Activated T-cell treated with anti-CD3 and anti-CD28 coated beads, Interleukin-2, amount 50 U/mL, for 4 hours (primary cell): ENCODE measurements around the gene CFAP54. TPM values are rescaled to one million over a fixed set of nuclear protein-coding genes. Genes with fewer than 3 reads are reported as not detected.

ENCODE experiments used
- ATAC-seq, 2 donors: fragments of 200-7000 bp; cut with Tn5 transposase; one replicate each; pipeline ENCODE4 v1.10.0; 2021
- DNase-seq: peaks from one replicate; pipeline ENCODE4 v3.0.0-alpha.2; 2020
- H3K27me3 Mint-ChIP-seq: one replicate; pipeline ENCODE4 v1.8.0; 2021; ENCODE audit warnings: low read depth, mixed read lengths
- H3K36me3 Mint-ChIP-seq: one replicate; pipeline ENCODE4 v1.8.0; 2022; ENCODE audit warnings: mixed read lengths; ENCODE audit not compliant: insufficient read depth
- H3K4me1 Mint-ChIP-seq: one replicate; pipeline ENCODE4 v1.8.0; 2021; ENCODE audit warnings: low read depth, mixed read lengths
- H3K4me3 Mint-ChIP-seq: one replicate; pipeline ENCODE4 v1.8.0; 2021; ENCODE audit warnings: mild to moderate bottlenecking, moderate library complexity, mixed read lengths
- H3K9me3 Mint-ChIP-seq: one replicate; pipeline ENCODE4 v1.8.0; 2021; ENCODE audit warnings: mixed read lengths
- total RNA-seq, 3 donors: library from RNA; stranded (reverse); gene quantifications; one replicate each; pipeline ENCODE4 v1.2.1, GENCODE V29; 2021

The CFAP54 gene
- total RNA-seq, 3 donors from 2014 or later, result 0.15 to 0.32 (median 0.24) TPM

- DNase-seq (no peak), ATAC-seq (no peak)
- Mint-ChIP-seq H3K27me3 (no peaks in the 10 kb centered on the region), H3K9me3 (peaks cover 10% of the 10 kb centered on the region), H3K36me3 (no peaks in the 10 kb centered on the region), H3K4me3 (no peak overlapping the region), H3K4me1 (no peaks in the 10 kb centered on the region)
Observed at GRCh38 chr12:96809522-96809921, 320.1 kb downstream of the CFAP54 start.

GRCh38 chr12:96810057-96810456, 320.7 kb downstream of the CFAP54 start:
- no peaks in the 10 kb centered on the region for H3K27me3 Mint-ChIP-seq
- peaks cover 6% of the 10 kb centered on the region for H3K9me3 Mint-ChIP-seq
- DNase-seq (no peak), ATAC-seq (no peak)
- no peaks in the 10 kb centered on the region for H3K36me3 Mint-ChIP-seq
- H3K4me3 Mint-ChIP-seq, result no peak overlapping the region
- no peaks in the 10 kb centered on the region for H3K4me1 Mint-ChIP-seq

DNA sequence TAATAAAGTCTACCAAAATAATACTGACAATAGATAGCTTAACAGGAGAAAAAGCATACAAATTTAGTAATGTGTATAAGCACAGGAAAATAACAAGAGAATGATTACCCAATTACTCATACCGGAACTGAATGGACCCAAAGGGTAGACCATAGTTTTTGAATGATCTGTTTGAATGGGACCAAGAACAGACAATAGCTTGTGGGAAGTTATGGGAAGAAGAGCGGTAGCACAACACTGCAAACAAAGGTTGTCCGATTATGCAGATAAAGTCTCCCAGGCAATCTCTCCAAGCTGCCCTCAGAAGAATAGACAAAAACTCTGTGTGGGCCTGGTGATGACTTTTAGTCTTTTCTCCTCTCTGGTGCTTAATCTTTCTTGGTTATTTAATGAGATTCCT, 321.1 kb downstream of the CFAP54 start:
- no peak for ATAC-seq
- no peaks in the 10 kb centered on the region for H3K27me3 Mint-ChIP-seq
- H3K4me1 Mint-ChIP-seq, result no peaks in the 10 kb centered on the region
- peaks cover 6% of the 10 kb centered on the region for H3K9me3 Mint-ChIP-seq
- no peak for DNase-seq
- H3K36me3 Mint-ChIP-seq, result no peaks in the 10 kb centered on the region
- H3K4me3 Mint-ChIP-seq, result no peak overlapping the region

DNA sequence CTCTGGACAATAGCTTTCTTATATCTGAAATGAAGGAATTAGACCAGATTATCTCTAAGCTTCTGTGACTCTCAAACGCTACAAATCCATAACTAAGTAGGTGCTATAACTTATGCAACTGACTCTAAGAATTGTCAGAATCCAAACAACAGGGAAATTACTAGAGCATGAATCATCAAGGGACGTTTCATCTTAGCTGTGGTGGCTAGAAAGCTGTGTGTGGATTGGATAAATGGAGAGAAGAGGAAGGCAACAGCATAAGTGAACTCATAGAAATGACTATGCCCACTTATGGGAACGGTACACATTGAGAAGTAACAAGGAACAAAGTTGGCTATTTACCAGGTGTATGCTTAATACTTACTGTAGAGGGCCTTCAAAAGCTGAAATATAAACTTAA, 321.7 kb downstream of the CFAP54 start:
- H3K4me3 Mint-ChIP-seq, result no peak overlapping the region
- peaks cover 6% of the 10 kb centered on the region for H3K9me3 Mint-ChIP-seq
- no peaks in the 10 kb centered on the region for H3K27me3 Mint-ChIP-seq
- H3K4me1 Mint-ChIP-seq, result no peaks in the 10 kb centered on the region
- H3K36me3 Mint-ChIP-seq, result no peaks in the 10 kb centered on the region
- DNase-seq (no peak), ATAC-seq (no peak)

DNA sequence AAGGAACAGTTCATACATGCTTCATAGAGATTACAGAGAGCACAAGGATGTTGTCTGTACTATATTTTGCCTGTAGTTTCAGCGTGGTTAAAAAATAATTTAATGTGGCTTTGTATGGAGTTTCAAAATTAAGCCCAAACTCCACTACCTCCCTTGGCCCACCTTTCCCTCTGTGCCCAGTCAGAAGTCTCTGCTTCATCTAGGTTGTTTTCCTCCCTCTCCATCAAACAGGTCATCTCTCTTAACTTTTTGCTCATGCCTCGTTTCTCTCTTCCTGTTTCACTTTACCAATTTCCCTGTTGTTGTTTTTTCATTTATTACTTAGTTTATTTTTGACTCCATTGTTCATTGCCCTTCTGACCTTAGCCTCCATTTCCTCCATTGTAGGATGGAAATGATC, 322.8 kb downstream of the CFAP54 start:
- DNase-seq (no peak), ATAC-seq (no peak)
- Mint-ChIP-seq H3K36me3 (no peaks in the 10 kb centered on the region), H3K4me1 (no peaks in the 10 kb centered on the region), H3K9me3 (peaks cover 6% of the 10 kb centered on the region), H3K27me3 (no peaks in the 10 kb centered on the region), H3K4me3 (no peak overlapping the region)

GRCh38 chr12:96814200-96814599, 324.8 kb downstream of the CFAP54 start:
- Mint-ChIP-seq H3K9me3 (peaks cover 3% of the 10 kb centered on the region), H3K4me1 (no peaks in the 10 kb centered on the region), H3K4me3 (no peak overlapping the region), H3K27me3 (peaks cover 2% of the 10 kb centered on the region), H3K36me3 (no peaks in the 10 kb centered on the region)
- ATAC-seq, result no peak
- no peak for DNase-seq

DNA sequence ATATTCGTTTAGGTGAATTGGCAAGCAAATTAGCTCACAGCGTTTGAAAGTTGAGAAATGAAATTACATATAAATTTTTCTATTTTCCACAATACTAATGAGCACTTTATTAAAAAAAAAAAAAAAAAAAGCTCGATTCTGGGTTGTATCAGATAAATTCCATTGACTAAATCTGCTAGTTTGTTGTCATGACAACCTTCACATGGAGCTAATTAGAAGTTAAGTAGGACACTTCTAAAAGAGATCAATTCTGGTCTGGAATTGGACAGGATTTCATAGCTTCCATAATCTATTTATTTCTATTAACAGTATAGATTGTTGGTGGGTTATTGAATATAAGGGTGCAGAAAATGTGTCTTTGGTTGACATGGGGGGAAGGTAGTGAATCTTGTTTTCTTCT, 332.2 kb downstream of the CFAP54 start:
- no peaks in the 10 kb centered on the region for H3K36me3 Mint-ChIP-seq
- no peaks in the 10 kb centered on the region for H3K4me1 Mint-ChIP-seq
- H3K9me3 Mint-ChIP-seq, result peaks cover 6% of the 10 kb centered on the region
- peaks cover 2% of the 10 kb centered on the region for H3K27me3 Mint-ChIP-seq
- DNase-seq (no peak), ATAC-seq (no peak)
- no peak overlapping the region for H3K4me3 Mint-ChIP-seq

DNA sequence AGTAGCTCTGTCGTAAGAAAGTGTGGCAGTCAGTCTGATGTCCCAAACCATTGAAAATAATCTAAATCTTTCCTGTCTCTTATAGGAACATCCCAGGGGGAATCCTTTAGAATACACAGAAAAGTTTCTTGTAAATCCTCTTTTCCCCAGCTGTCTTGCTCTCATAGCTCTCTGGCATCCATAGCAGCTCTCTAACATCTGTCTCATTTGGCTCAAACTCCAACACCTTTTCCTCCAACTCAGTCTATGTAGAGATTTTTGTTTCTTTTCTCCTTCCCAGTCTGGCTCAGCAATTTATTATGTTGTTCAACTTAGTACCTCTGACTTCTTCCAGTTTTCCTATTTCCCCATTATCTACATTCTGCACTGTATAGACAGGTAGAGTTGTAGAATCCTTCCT, 333.3 kb downstream of the CFAP54 start:
- Mint-ChIP-seq H3K4me1 (no peaks in the 10 kb centered on the region), H3K4me3 (no peak overlapping the region), H3K9me3 (peaks cover 6% of the 10 kb centered on the region), H3K27me3 (peaks cover 2% of the 10 kb centered on the region), H3K36me3 (no peaks in the 10 kb centered on the region)
- DNase-seq (no peak), ATAC-seq (no peak)

DNA sequence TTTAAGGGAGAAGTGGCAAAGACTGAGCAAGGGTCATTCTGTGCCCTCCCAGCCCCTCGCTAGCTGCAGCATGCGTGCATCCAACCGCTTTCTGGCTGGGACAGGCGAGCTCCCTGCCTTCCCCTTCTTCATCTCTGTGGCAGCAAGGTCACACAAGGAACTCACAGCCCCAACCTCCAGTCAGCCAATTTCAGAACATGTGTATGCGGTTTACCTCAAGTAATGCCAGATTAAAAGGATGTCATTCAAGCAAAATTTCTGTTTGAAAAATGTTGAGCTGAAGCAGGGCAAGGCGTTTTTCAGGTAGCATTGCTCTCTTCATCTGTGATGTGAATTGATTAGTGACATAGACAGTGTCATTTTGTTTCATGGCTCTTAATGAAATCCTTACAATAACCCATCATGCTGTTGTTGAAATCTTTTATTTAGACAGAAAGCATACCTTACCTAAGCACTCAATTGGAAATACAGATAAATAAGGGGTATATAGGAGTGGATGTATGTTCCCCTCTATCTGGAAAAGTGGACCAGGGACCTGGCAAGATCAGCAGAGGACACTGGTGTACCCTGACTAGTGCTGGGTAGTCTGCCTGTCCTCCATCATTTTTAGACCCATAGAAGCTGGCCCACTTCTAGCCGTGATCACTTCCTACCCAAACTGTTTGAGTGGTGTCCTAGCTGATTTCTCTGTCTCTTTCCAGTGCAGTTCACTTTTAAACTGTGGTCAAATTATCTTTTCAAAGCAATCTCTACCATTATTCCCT, 334.9 kb downstream of the CFAP54 start:
- Mint-ChIP-seq H3K27me3 (no peaks in the 10 kb centered on the region), H3K36me3 (no peaks in the 10 kb centered on the region), H3K4me3 (no peak overlapping the region), H3K4me1 (no peaks in the 10 kb centered on the region), H3K9me3 (peaks cover 6% of the 10 kb centered on the region)
- no peak for DNase-seq
- ATAC-seq, result no peak

DNA sequence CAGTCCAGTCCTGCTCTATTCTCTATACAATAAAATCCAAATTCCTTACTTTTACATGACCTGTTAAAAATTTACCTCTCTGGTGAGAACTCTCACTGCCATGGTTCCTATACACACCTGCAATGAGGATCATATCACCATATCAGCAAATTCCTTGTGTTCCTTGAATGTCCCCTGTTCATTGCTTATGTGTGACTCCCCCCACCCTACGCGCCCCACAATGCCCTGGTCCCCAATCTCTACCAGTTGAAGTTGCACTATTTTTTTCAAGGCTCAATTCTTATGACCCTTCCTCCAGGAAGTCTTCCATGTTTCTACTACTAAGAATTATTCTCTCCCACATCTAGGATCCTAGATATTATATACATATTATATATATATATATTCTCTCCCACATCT, 335.5 kb downstream of the CFAP54 start:
- H3K4me1 Mint-ChIP-seq, result no peaks in the 10 kb centered on the region
- H3K4me3 Mint-ChIP-seq, result no peak overlapping the region
- DNase-seq, result no peak
- peaks cover under 1% of the 10 kb centered on the region for H3K9me3 Mint-ChIP-seq
- H3K27me3 Mint-ChIP-seq, result no peaks in the 10 kb centered on the region
- ATAC-seq, result no peak
- H3K36me3 Mint-ChIP-seq, result no peaks in the 10 kb centered on the region

DNA sequence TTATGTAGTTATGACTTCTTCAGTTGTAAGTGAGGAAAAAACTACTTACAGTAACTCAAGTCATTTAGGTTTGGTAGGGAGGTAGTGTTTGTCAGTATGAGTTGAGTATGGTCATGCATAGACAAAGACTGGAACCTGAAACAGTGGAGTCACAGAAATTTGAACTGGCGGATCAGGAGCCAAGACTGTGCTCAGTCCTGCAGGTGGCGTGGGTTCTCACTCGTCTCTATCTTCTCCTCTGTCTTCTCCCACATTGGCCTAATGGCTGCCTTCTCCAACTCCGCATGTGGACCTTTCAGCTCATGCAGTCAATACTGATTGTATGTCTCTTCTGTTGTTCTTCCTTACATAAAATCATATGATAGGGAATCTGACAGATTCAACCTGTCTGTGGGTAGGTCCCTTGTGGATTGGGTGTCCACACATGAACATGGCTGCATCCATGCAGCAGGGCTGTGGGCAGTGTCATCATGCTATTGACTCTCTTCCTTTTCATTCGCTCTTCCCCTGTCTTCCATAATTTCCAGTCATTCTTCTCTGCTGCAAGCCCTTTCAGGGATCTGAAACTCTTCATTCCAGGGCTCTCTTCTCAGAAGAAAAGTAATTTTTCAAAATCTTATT, 338.9 kb downstream of the CFAP54 start:
- ATAC-seq (no peak), DNase-seq (no peak)
- H3K27me3 Mint-ChIP-seq, result no peaks in the 10 kb centered on the region
- H3K36me3 Mint-ChIP-seq, result no peaks in the 10 kb centered on the region
- H3K4me1 Mint-ChIP-seq, result no peaks in the 10 kb centered on the region
- no peaks in the 10 kb centered on the region for H3K9me3 Mint-ChIP-seq
- H3K4me3 Mint-ChIP-seq, result no peak overlapping the region

GRCh38 chr12:96829354-96829753, 340.0 kb downstream of the CFAP54 start:
- Mint-ChIP-seq H3K9me3 (no peaks in the 10 kb centered on the region), H3K4me1 (no peaks in the 10 kb centered on the region), H3K4me3 (no peak overlapping the region), H3K36me3 (no peaks in the 10 kb centered on the region), H3K27me3 (peaks cover 3% of the 10 kb centered on the region)
- DNase-seq (no peak), ATAC-seq (no peak)

- DNase-seq (no peak), ATAC-seq (no peak)
- Mint-ChIP-seq H3K36me3 (no peaks in the 10 kb centered on the region), H3K4me3 (no peak overlapping the region), H3K4me1 (no peaks in the 10 kb centered on the region), H3K27me3 (peaks cover 10% of the 10 kb centered on the region), H3K9me3 (no peaks in the 10 kb centered on the region)
Observed at GRCh38 chr12:96831346-96831745, 342.0 kb downstream of the CFAP54 start.

DNA sequence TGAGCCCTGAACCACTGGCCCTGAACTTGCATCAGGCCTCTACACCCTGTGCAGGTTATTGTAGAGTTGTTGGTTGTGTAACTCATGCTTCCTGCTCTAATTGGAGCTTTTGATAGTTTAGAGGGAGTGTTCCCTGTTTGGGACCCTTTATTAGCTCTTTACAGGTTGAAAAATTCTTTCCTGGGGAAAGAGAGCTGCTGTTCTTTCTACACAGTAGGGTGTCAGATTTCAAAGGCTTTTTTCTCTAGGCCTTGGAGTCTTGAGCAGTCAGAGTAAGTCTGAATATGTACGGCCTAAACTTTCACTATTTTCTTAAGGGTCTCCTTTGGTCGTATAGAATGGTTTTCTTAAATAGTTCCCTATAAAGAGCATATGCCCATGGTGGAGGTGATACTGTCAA, 356.9 kb downstream of the CFAP54 start:
- Mint-ChIP-seq H3K4me3 (no peak overlapping the region), H3K4me1 (no peaks in the 10 kb centered on the region), H3K36me3 (no peaks in the 10 kb centered on the region), H3K27me3 (peaks cover 5% of the 10 kb centered on the region), H3K9me3 (no peaks in the 10 kb centered on the region)
- DNase-seq (no peak), ATAC-seq (no peak)

- H3K4me1 Mint-ChIP-seq, result no peaks in the 10 kb centered on the region
- DNase-seq, result no peak
Observed at GRCh38 chr12:96850676-96851075, 361.3 kb downstream of the CFAP54 start.

More at GRCh38 chr12:96850676-96851075, 361.3 kb downstream of the CFAP54 start:
- Mint-ChIP-seq H3K36me3 (no peaks in the 10 kb centered on the region), H3K4me3 (no peak overlapping the region), H3K9me3 (no peaks in the 10 kb centered on the region), H3K27me3 (peaks cover 5% of the 10 kb centered on the region)
- no peak for ATAC-seq
